IMR-90 (cell line): Measurements from ENCODE around the gene RPS6KA6. TPM values are rescaled to one million over a fixed set of nuclear protein-coding genes. Genes with fewer than 3 reads are reported as not detected.

Source experiments
- ATAC-seq: fragments of 200-7000 bp; cut with Tn5 transposase; 2 replicates; pipeline ENCODE4 v1.9.1; 2020; ENCODE audit warnings: low read depth, mild to moderate bottlenecking, moderate library complexity
- BruUV-seq: library from RNA; stranded (reverse); fragments of 400-500 nt; replicated peaks from 2 replicates; lab custom pipeline; 2021; lab: Mats Ljungman, UMichigan
- CTCF ChIA-PET: fragments of 300-600 bp; formaldehyde crosslinking; extraction: SDS; loops from one replicate; lab custom pipeline; 2021; ENCODE audit warnings: antibody characterized with exemption; lab: Yijun Ruan, JAX
- POLR2A ChIA-PET: fragments of 300-600 bp; sonication (Branson Sonifier 250); formaldehyde crosslinking; loops from one replicate; lab custom pipeline; 2022; ENCODE audit warnings: antibody characterized with exemption; ENCODE audit not compliant: unreplicated experiment; lab: Charles Lee
- DNase-seq: peaks from one replicate; pipeline ENCODE4 v3.0.0; 2013
- H2AFZ ChIP-seq: replicated peaks from 2 replicates; pipeline ENCODE3; 2013; ENCODE audit warnings: low read length, mild to moderate bottlenecking; ENCODE audit not compliant: poor library complexity
- H2AK5ac ChIP-seq: 2 replicates; pipeline ENCODE4 v1.6.1; 2013; ENCODE audit warnings: low read depth, low read length, inconsistent platforms
- H2AK9ac ChIP-seq: replicated peaks from 2 replicates; pipeline ENCODE3; 2013; ENCODE audit warnings: mild to moderate bottlenecking, low read depth, low read length, moderate library complexity; ENCODE audit not compliant: poor library complexity
- H2BK120ac ChIP-seq: 2 replicates; pipeline ENCODE4 v1.6.1; 2013; ENCODE audit warnings: low read depth, low read length, inconsistent platforms
- H2BK15ac ChIP-seq: 3 replicates; pipeline ENCODE4 v1.6.1; 2013; ENCODE audit warnings: low read depth, low read length, inconsistent platforms
- H2BK20ac ChIP-seq: 2 replicates; pipeline ENCODE4 v1.6.1; 2013; ENCODE audit warnings: low read depth, mild to moderate bottlenecking, inconsistent platforms, low read length, moderate library complexity
- H2BK5ac ChIP-seq: 2 replicates; pipeline ENCODE4 v1.6.1; 2013; ENCODE audit warnings: mild to moderate bottlenecking, low read depth, low read length, inconsistent platforms; ENCODE audit not compliant: poor library complexity, severe bottlenecking
- H3K14ac ChIP-seq: replicated peaks from 2 replicates; pipeline ENCODE4 v1.6.1; 2013; ENCODE audit warnings: low read depth, low read length, inconsistent platforms
- H3K18ac ChIP-seq: 2 replicates; pipeline ENCODE4 v1.6.1; 2013; ENCODE audit warnings: low read depth, low read length, control low read depth
- H3K23ac ChIP-seq: 2 replicates; pipeline ENCODE4 v1.6.1; 2013; ENCODE audit warnings: low read depth, low read length, inconsistent platforms
- H3K27ac ChIP-seq: 2 replicates; pipeline ENCODE4 v1.5.1; 2013; ENCODE audit warnings: mild to moderate bottlenecking, control low read depth, low read length; ENCODE audit not compliant: insufficient read depth
- H3K27me3 ChIP-seq: 2 replicates; pipeline ENCODE4 v1.6.1; 2013; ENCODE audit warnings: low read length; ENCODE audit not compliant: control insufficient read depth, insufficient read depth
- H3K36me3 ChIP-seq: 2 replicates; pipeline ENCODE4 v1.6.1; 2013; ENCODE audit warnings: low read length, mixed read lengths; ENCODE audit not compliant: control insufficient read depth, insufficient read depth
- H3K4ac ChIP-seq: 2 replicates; pipeline ENCODE4 v1.6.1; 2013; ENCODE audit warnings: low read depth, low read length, inconsistent platforms
- H3K4me1 ChIP-seq: 2 replicates; pipeline ENCODE4 v1.6.1; 2013; ENCODE audit warnings: low read length, mixed read lengths; ENCODE audit not compliant: control insufficient read depth, insufficient read depth
- H3K4me2 ChIP-seq: 2 replicates; pipeline ENCODE4 v1.6.1; 2013; ENCODE audit warnings: low read depth, mild to moderate bottlenecking, control low read depth, low read length, moderate library complexity
- H3K4me3 ChIP-seq: 2 replicates; pipeline ENCODE4 v1.5.1; 2013; ENCODE audit warnings: low read depth, mild to moderate bottlenecking, control low read depth, low read length, moderate library complexity; ENCODE audit not compliant: insufficient read depth
- H3K56ac ChIP-seq: 2 replicates; pipeline ENCODE4 v1.6.1; 2013; ENCODE audit warnings: low read length, inconsistent platforms; ENCODE audit not compliant: insufficient read depth; ENCODE audit errors: extremely low read depth
- H3K79me1 ChIP-seq, 2 experiments: 2 replicates each; pipeline ENCODE4 v1.6.1; 2013; ENCODE audit warnings: low read length in 2 of 2, inconsistent platforms in 1 of 2, low read depth in 1 of 2
- H3K9ac ChIP-seq: 2 replicates; pipeline ENCODE4 v1.6.1; 2013; ENCODE audit warnings: low read depth, low read length, control low read depth
- H3K9me1 ChIP-seq: 2 replicates; pipeline ENCODE4 v1.6.1; 2013; ENCODE audit warnings: low read length, inconsistent platforms; ENCODE audit not compliant: insufficient read depth
- H3K9me3 ChIP-seq: 2 replicates; pipeline ENCODE4 v1.6.1; 2013; ENCODE audit warnings: low read length; ENCODE audit not compliant: control insufficient read depth, insufficient read depth
- H4K20me1 ChIP-seq: 2 replicates; pipeline ENCODE4 v1.6.1; 2013; ENCODE audit warnings: low read length, inconsistent platforms; ENCODE audit not compliant: insufficient read depth
- H4K5ac ChIP-seq: 2 replicates; pipeline ENCODE4 v1.6.1; 2013; ENCODE audit warnings: mild to moderate bottlenecking, low read depth, low read length, control low read depth
- H4K8ac ChIP-seq, 2 experiments: 2 replicates each; pipeline ENCODE4 v1.6.1; 2013; ENCODE audit warnings: low read depth in 2 of 2, low read length in 2 of 2, control low read depth in 1 of 2, inconsistent platforms in 1 of 2
- H4K91ac ChIP-seq: 2 replicates; pipeline ENCODE4 v1.6.1; 2013; ENCODE audit warnings: low read depth, low read length, inconsistent platforms; ENCODE audit not compliant: insufficient read depth
- NFE2L2 ChIP-seq: fragments of 150-350 bp; IDR thresholded peaks from 2 replicates; pipeline ENCODE4 v1.6.1; 2016; ENCODE audit warnings: low read depth, mild to moderate bottlenecking, low read length
- RAD21 ChIP-seq: IDR thresholded peaks from 2 replicates; pipeline ENCODE4 v1.6.1; 2012; ENCODE audit warnings: low read length, improper control_type of control experiment
- RCOR1 ChIP-seq: IDR thresholded peaks from 2 replicates; pipeline ENCODE4 v1.6.1; 2012; ENCODE audit warnings: mild to moderate bottlenecking, low read length, improper control_type of control experiment; ENCODE audit not compliant: insufficient replicate concordance
- SMC3 ChIP-seq: fragments of 150-350 bp; IDR thresholded peaks from 2 replicates; pipeline ENCODE4 v1.6.1; 2016; ENCODE audit warnings: low read depth, mild to moderate bottlenecking, antibody characterized with exemption, low read length, moderate library complexity
- dilution Hi-C: fragments of 300-500 bp; cut with HindIII; formaldehyde crosslinking; loops from one replicate; pipeline ENCODE4 v1.14.3; 2018; ENCODE audit warnings: low sequenced_read_pairs; ENCODE audit not compliant: unreplicated experiment
- in situ Hi-C: fragments of 300-500 bp; cut with MboI; formaldehyde crosslinking; loops from 3 replicates; pipeline ENCODE4 v1.14.3; 2019; ENCODE audit warnings: low sequenced_read_pairs, inconsistent platforms, mixed read lengths
- intact Hi-C: fragments of 100-400 bp; cut with micrococcal nuclease; formaldehyde crosslinking; loops from 2 replicates; pipeline ENCODE4 v1.10.0; 2022
- polyA plus RNA-seq, 3 experiments: library from polyadenylated mRNA; depleted of rRNA; stranded (reverse); fragments of >200 nt; gene quantifications; 2 replicates each; pipeline ENCODE4 v1.2.3, GENCODE V29; 2012; ENCODE audit warnings: low replicate concordance in 1 of 3
- total RNA-seq: library from RNA; depleted of rRNA; stranded (reverse); fragments of >200 nt; gene quantifications from 2 replicates; pipeline ENCODE4 v1.2.3, GENCODE V29; 2012

Gene RPS6KA6
- total and polyA plus RNA-seq, 2 of the 4 experiments (the other 2 are of a cell fraction): 3.6 to 6.8 TPM

DNA sequence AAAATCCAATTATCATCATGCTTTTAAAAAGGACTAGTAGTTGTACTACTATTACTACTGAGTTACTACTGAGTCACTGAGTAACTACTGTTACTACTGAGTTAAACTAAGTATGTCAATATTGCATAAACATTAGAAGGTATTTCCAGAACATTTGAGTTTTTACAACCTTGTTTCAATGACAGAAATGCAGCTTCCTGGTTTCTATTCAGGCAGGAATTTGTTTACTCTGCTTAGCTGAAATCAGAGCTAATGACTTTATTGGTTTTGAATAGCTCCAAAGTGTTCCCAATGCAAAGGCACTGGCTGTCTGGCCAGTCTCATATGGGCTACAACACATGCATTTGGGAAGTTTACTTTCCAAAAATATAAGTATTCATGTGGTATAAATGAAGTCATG is 12.0 kb downstream of the RPS6KA6 start:
- Histone ChIP-seq H3K18ac (no peak overlapping the region), H2BK120ac (no peak overlapping the region), H3K27me3 (no peaks in the 10 kb centered on the region), H3K14ac (no peak overlapping the region), H3K9me3 (no peaks in the 10 kb centered on the region), H3K9me1 (no peaks in the 10 kb centered on the region), H3K4me2 (no peak overlapping the region), H2AK5ac (no peak overlapping the region), H4K5ac (no peak overlapping the region), H2BK15ac (no peak overlapping the region), H4K8ac (no peak overlapping the region), H3K4me3 (no peak overlapping the region), H3K36me3 (no peaks in the 10 kb centered on the region), H3K27ac (no peak overlapping the region), H3K4me1 (no peaks in the 10 kb centered on the region), H3K4ac (no peak overlapping the region), H2AK9ac (no peak overlapping the region), H4K91ac (no peak overlapping the region), H2BK20ac (no peak overlapping the region), H3K56ac (no peak overlapping the region), H3K23ac (no peak overlapping the region), H4K20me1 (no peaks in the 10 kb centered on the region), H2BK5ac (no peak overlapping the region), H3K9ac (no peak overlapping the region), H3K79me1 (no peaks in the 10 kb centered on the region), H2AFZ (no peak overlapping the region)
- CTCF ChIA-PET: no interaction called here
- TF ChIP-seq NFE2L2 (no peak), SMC3 (no peak), RAD21 (no peak), RCOR1 (no peak)
- ATAC-seq (no peak), DNase-seq (no peak)
- in situ Hi-C loops (no loop called here), intact Hi-C loops (no loop called here), dilution Hi-C loops (no loop called here)
- BruUV-seq: no TSS peak
- POLR2A ChIA-PET: no interaction called here
